IMR-90 (cell line): ENCODE measurements around the gene FARSB. TPM values are rescaled to one million over a fixed set of nuclear protein-coding genes. Genes with fewer than 3 reads are reported as not detected.

Experiments used
- ATAC-seq: fragments of 200-7000 bp; cut with Tn5 transposase; 2 replicates; pipeline ENCODE4 v1.9.1; 2020; ENCODE audit warnings: low read depth, mild to moderate bottlenecking, moderate library complexity
- BruUV-seq: library from RNA; stranded (reverse); fragments of 400-500 nt; replicated peaks from 2 replicates; lab custom pipeline; 2021; lab: Mats Ljungman, UMichigan
- CTCF ChIA-PET: fragments of 300-600 bp; formaldehyde crosslinking; extraction: SDS; loops from one replicate; lab custom pipeline; 2021; ENCODE audit warnings: antibody characterized with exemption; lab: Yijun Ruan, JAX
- POLR2A ChIA-PET: fragments of 300-600 bp; sonication (Branson Sonifier 250); formaldehyde crosslinking; loops from one replicate; lab custom pipeline; 2022; ENCODE audit warnings: antibody characterized with exemption; ENCODE audit not compliant: unreplicated experiment; lab: Charles Lee
- DNase-seq: peaks from one replicate; pipeline ENCODE4 v3.0.0; 2013
- H2AFZ ChIP-seq: replicated peaks from 2 replicates; pipeline ENCODE3; 2013; ENCODE audit warnings: low read length, mild to moderate bottlenecking; ENCODE audit not compliant: poor library complexity
- H2AK5ac ChIP-seq: 2 replicates; pipeline ENCODE4 v1.6.1; 2013; ENCODE audit warnings: low read depth, low read length, inconsistent platforms
- H2AK9ac ChIP-seq: replicated peaks from 2 replicates; pipeline ENCODE3; 2013; ENCODE audit warnings: mild to moderate bottlenecking, low read depth, low read length, moderate library complexity; ENCODE audit not compliant: poor library complexity
- H2BK120ac ChIP-seq: 2 replicates; pipeline ENCODE4 v1.6.1; 2013; ENCODE audit warnings: low read depth, low read length, inconsistent platforms
- H2BK15ac ChIP-seq: 3 replicates; pipeline ENCODE4 v1.6.1; 2013; ENCODE audit warnings: low read depth, low read length, inconsistent platforms
- H2BK20ac ChIP-seq: 2 replicates; pipeline ENCODE4 v1.6.1; 2013; ENCODE audit warnings: low read depth, mild to moderate bottlenecking, inconsistent platforms, low read length, moderate library complexity
- H2BK5ac ChIP-seq: 2 replicates; pipeline ENCODE4 v1.6.1; 2013; ENCODE audit warnings: mild to moderate bottlenecking, low read depth, low read length, inconsistent platforms; ENCODE audit not compliant: poor library complexity, severe bottlenecking
- H3K14ac ChIP-seq: replicated peaks from 2 replicates; pipeline ENCODE4 v1.6.1; 2013; ENCODE audit warnings: low read depth, low read length, inconsistent platforms
- H3K18ac ChIP-seq: 2 replicates; pipeline ENCODE4 v1.6.1; 2013; ENCODE audit warnings: low read depth, low read length, control low read depth
- H3K23ac ChIP-seq: 2 replicates; pipeline ENCODE4 v1.6.1; 2013; ENCODE audit warnings: low read depth, low read length, inconsistent platforms
- H3K27ac ChIP-seq: 2 replicates; pipeline ENCODE4 v1.5.1; 2013; ENCODE audit warnings: mild to moderate bottlenecking, control low read depth, low read length; ENCODE audit not compliant: insufficient read depth
- H3K27me3 ChIP-seq: 2 replicates; pipeline ENCODE4 v1.6.1; 2013; ENCODE audit warnings: low read length; ENCODE audit not compliant: control insufficient read depth, insufficient read depth
- H3K36me3 ChIP-seq: 2 replicates; pipeline ENCODE4 v1.6.1; 2013; ENCODE audit warnings: low read length, mixed read lengths; ENCODE audit not compliant: control insufficient read depth, insufficient read depth
- H3K4ac ChIP-seq: 2 replicates; pipeline ENCODE4 v1.6.1; 2013; ENCODE audit warnings: low read depth, low read length, inconsistent platforms
- H3K4me1 ChIP-seq: 2 replicates; pipeline ENCODE4 v1.6.1; 2013; ENCODE audit warnings: low read length, mixed read lengths; ENCODE audit not compliant: control insufficient read depth, insufficient read depth
- H3K4me2 ChIP-seq: 2 replicates; pipeline ENCODE4 v1.6.1; 2013; ENCODE audit warnings: low read depth, mild to moderate bottlenecking, control low read depth, low read length, moderate library complexity
- H3K4me3 ChIP-seq: 2 replicates; pipeline ENCODE4 v1.5.1; 2013; ENCODE audit warnings: low read depth, mild to moderate bottlenecking, control low read depth, low read length, moderate library complexity; ENCODE audit not compliant: insufficient read depth
- H3K56ac ChIP-seq: 2 replicates; pipeline ENCODE4 v1.6.1; 2013; ENCODE audit warnings: low read length, inconsistent platforms; ENCODE audit not compliant: insufficient read depth; ENCODE audit errors: extremely low read depth
- H3K79me1 ChIP-seq, 2 experiments: 2 replicates each; pipeline ENCODE4 v1.6.1; 2013; ENCODE audit warnings: low read length in 2 of 2, inconsistent platforms in 1 of 2, low read depth in 1 of 2
- H3K9ac ChIP-seq: 2 replicates; pipeline ENCODE4 v1.6.1; 2013; ENCODE audit warnings: low read depth, low read length, control low read depth
- H3K9me1 ChIP-seq: 2 replicates; pipeline ENCODE4 v1.6.1; 2013; ENCODE audit warnings: low read length, inconsistent platforms; ENCODE audit not compliant: insufficient read depth
- H3K9me3 ChIP-seq: 2 replicates; pipeline ENCODE4 v1.6.1; 2013; ENCODE audit warnings: low read length; ENCODE audit not compliant: control insufficient read depth, insufficient read depth
- H4K20me1 ChIP-seq: 2 replicates; pipeline ENCODE4 v1.6.1; 2013; ENCODE audit warnings: low read length, inconsistent platforms; ENCODE audit not compliant: insufficient read depth
- H4K5ac ChIP-seq: 2 replicates; pipeline ENCODE4 v1.6.1; 2013; ENCODE audit warnings: mild to moderate bottlenecking, low read depth, low read length, control low read depth
- H4K8ac ChIP-seq, 2 experiments: 2 replicates each; pipeline ENCODE4 v1.6.1; 2013; ENCODE audit warnings: low read depth in 2 of 2, low read length in 2 of 2, control low read depth in 1 of 2, inconsistent platforms in 1 of 2
- H4K91ac ChIP-seq: 2 replicates; pipeline ENCODE4 v1.6.1; 2013; ENCODE audit warnings: low read depth, low read length, inconsistent platforms; ENCODE audit not compliant: insufficient read depth
- BHLHE40 ChIP-seq: fragments of 150-350 bp; IDR thresholded peaks from 2 replicates; pipeline ENCODE4 v1.6.1; 2016; ENCODE audit warnings: mild to moderate bottlenecking, low read depth, low read length
- CEBPB ChIP-seq: IDR thresholded peaks from 2 replicates; pipeline ENCODE4 v1.6.1; 2012; ENCODE audit warnings: low read depth, low read length, improper control_type of control experiment
- CHD1 ChIP-seq: IDR thresholded peaks from 2 replicates; pipeline ENCODE4 v1.6.1; 2012; ENCODE audit warnings: low read depth, low read length, improper control_type of control experiment
- CTCF ChIP-seq: conservative IDR thresholded peaks from 2 replicates; pipeline ENCODE4 v1.5.1; 2012; ENCODE audit warnings: mild to moderate bottlenecking, low read depth, low read length, improper control_type of control experiment
- FOS ChIP-seq: fragments of 150-350 bp; IDR thresholded peaks from 2 replicates; pipeline ENCODE4 v1.6.1; 2016; ENCODE audit warnings: low read depth, low read length
- MAZ ChIP-seq: IDR thresholded peaks from 2 replicates; pipeline ENCODE4 v1.6.1; 2012; ENCODE audit warnings: low read depth, mild to moderate bottlenecking, low read length, improper control_type of control experiment, moderate library complexity, borderline replicate concordance
- NFE2L2 ChIP-seq: fragments of 150-350 bp; IDR thresholded peaks from 2 replicates; pipeline ENCODE4 v1.6.1; 2016; ENCODE audit warnings: low read depth, mild to moderate bottlenecking, low read length
- POLR2A ChIP-seq: IDR thresholded peaks from 2 replicates; pipeline ENCODE4 v1.6.1; 2012; ENCODE audit warnings: mild to moderate bottlenecking, low read depth, low read length
- RCOR1 ChIP-seq: IDR thresholded peaks from 2 replicates; pipeline ENCODE4 v1.6.1; 2012; ENCODE audit warnings: mild to moderate bottlenecking, low read length, improper control_type of control experiment; ENCODE audit not compliant: insufficient replicate concordance
- RFX5 ChIP-seq: IDR thresholded peaks from 2 replicates; pipeline ENCODE4 v1.8.0; 2012; ENCODE audit warnings: low read depth, mild to moderate bottlenecking, low read length, moderate library complexity
- SMC3 ChIP-seq: fragments of 150-350 bp; IDR thresholded peaks from 2 replicates; pipeline ENCODE4 v1.6.1; 2016; ENCODE audit warnings: low read depth, mild to moderate bottlenecking, antibody characterized with exemption, low read length, moderate library complexity
- USF2 ChIP-seq: fragments of 150-350 bp; IDR thresholded peaks from 2 replicates; pipeline ENCODE4 v1.6.1; 2017; ENCODE audit warnings: mild to moderate bottlenecking, antibody characterized with exemption, low read length, low read depth
- WGBS, 2 experiments: methylation state at CpG; one replicate each; pipeline versions ENCODE4 v1.1.5 to v1.1.7; 2013; ENCODE audit warnings: missing lambda C conversion rate in 2 of 2; ENCODE audit not compliant: insufficient read length in 1 of 2; ENCODE audit errors: extremely low coverage in 2 of 2; 5-methylcytosine and 5-hydroxymethylcytosine counted together
- dilution Hi-C: fragments of 300-500 bp; cut with HindIII; formaldehyde crosslinking; loops from one replicate; pipeline ENCODE4 v1.14.3; 2018; ENCODE audit warnings: low sequenced_read_pairs; ENCODE audit not compliant: unreplicated experiment
- in situ Hi-C: fragments of 300-500 bp; cut with MboI; formaldehyde crosslinking; loops from 3 replicates; pipeline ENCODE4 v1.14.3; 2019; ENCODE audit warnings: low sequenced_read_pairs, inconsistent platforms, mixed read lengths
- intact Hi-C: fragments of 100-400 bp; cut with micrococcal nuclease; formaldehyde crosslinking; loops from 2 replicates; pipeline ENCODE4 v1.10.0; 2022
- polyA plus RNA-seq, 3 experiments: library from polyadenylated mRNA; depleted of rRNA; stranded (reverse); fragments of >200 nt; gene quantifications; 2 replicates each; pipeline ENCODE4 v1.2.3, GENCODE V29; 2012; ENCODE audit warnings: low replicate concordance in 1 of 3
- total RNA-seq: library from RNA; depleted of rRNA; stranded (reverse); fragments of >200 nt; gene quantifications from 2 replicates; pipeline ENCODE4 v1.2.3, GENCODE V29; 2012

Gene FARSB
- total and polyA plus RNA-seq, 2 of the 4 experiments (the other 2 are of a cell fraction), result 21.1 to 32.5 TPM

- intact Hi-C loops, result no loop called here
- Histone ChIP-seq H3K56ac (no peak overlapping the region), H3K27ac (no peak overlapping the region), H3K27me3 (peaks cover 21% of the 10 kb centered on the region), H3K9ac (no peak overlapping the region), H3K4ac (no peak overlapping the region), H3K4me1 (no peaks in the 10 kb centered on the region), H4K20me1 (no peaks in the 10 kb centered on the region), H3K79me1 (no peaks in the 10 kb centered on the region), H2BK120ac (no peak overlapping the region), H3K23ac (no peak overlapping the region), H4K8ac (no peak overlapping the region), H2AK9ac (no peak overlapping the region), H3K4me3 (no peak overlapping the region), H2AFZ (no peak overlapping the region), H3K9me1 (no peaks in the 10 kb centered on the region), H2AK5ac (no peak overlapping the region), H2BK20ac (no peak overlapping the region), H2BK15ac (no peak overlapping the region), H3K14ac (no peak overlapping the region), H3K18ac (no peak overlapping the region), H4K5ac (no peak overlapping the region), H3K9me3 (no peaks in the 10 kb centered on the region), H4K91ac (no peak overlapping the region), H3K4me2 (no peak overlapping the region), H3K36me3 (no peaks in the 10 kb centered on the region), H2BK5ac (no peak overlapping the region)
- BruUV-seq, result no TSS peak
- POLR2A ChIA-PET, result no interaction called here
- CTCF ChIA-PET, result no interaction called here
- WGBS, 2 experiments, result no CpG with 5 or more reads among the region's 3 CpGs
- dilution Hi-C loops, result no loop called here
- no peak for ATAC-seq
- in situ Hi-C loops, result no loop called here
- TF ChIP-seq CEBPB (no peak), MAZ (no peak), RCOR1 (no peak), NFE2L2 (no peak), FOS (no peak), SMC3 (no peak), CTCF (no peak), CHD1 (no peak), POLR2A (no peak), RFX5 (no peak), USF2 (no peak), BHLHE40 (no peak)
- no peak for DNase-seq
Observed at GRCh38 chr2:222677981-222678380, 22.1 kb upstream of the FARSB start.
